NCI-H146 (cell line): ENCODE results near the gene PRKCH.
"Not testable (repeated sequence)": the region's sequence is repeated elsewhere in the genome, so short reads cannot be mapped to it uniquely, and the experiment has no call there.

Experiments
- DNase-seq: peaks from one replicate; lab custom pipeline; 2025; lab: John Stamatoyannopoulos, UW

The PRKCH gene

GRCh38 chr14:61515436-61516117 lies 194.2 kb downstream of the PRKCH start:
- no peak for DNase-seq

GRCh38 chr14:61516118-61516743 lies 194.9 kb downstream of the PRKCH start:
- DNase-seq = no peak

GRCh38 chr14:61516964-61517653 lies 195.7 kb downstream of the PRKCH start:
- DNase-seq = no peak

GRCh38 chr14:61517911-61518384 lies 196.6 kb downstream of the PRKCH start:
- no peak for DNase-seq

- DNase-seq = no peak
These were observed 197.0 kb downstream of the PRKCH start for GRCh38 chr14:61518403-61518802.

- no peak for DNase-seq
These were observed 197.7 kb downstream of the PRKCH start for GRCh38 chr14:61519106-61519505.

- no peak for DNase-seq
These were observed 198.4 kb downstream of the PRKCH start for GRCh38 chr14:61519735-61520134.

GRCh38 chr14:61520576-61520975 lies 199.2 kb downstream of the PRKCH start:
- DNase-seq = no peak

GRCh38 chr14:61521773-61522172 lies 200.4 kb downstream of the PRKCH start:
- DNase-seq = no peak

- no peak for DNase-seq
These were observed 202.4 kb downstream of the PRKCH start for GRCh38 chr14:61523751-61524150.

- peak; percentile 15 for DNase-seq
These were observed 202.9 kb downstream of the PRKCH start for GRCh38 chr14:61524211-61524806.

GRCh38 chr14:61524936-61525292 lies 203.5 kb downstream of the PRKCH start:
- no peak for DNase-seq

GRCh38 chr14:61525293-61526011 lies 204.1 kb downstream of the PRKCH start:
- DNase-seq = no peak

GRCh38 chr14:61526405-61527312 lies 205.3 kb downstream of the PRKCH start:
- DNase-seq = no peak

GRCh38 chr14:61527325-61528100 lies 206.1 kb downstream of the PRKCH start:
- DNase-seq = no peak

- no peak for DNase-seq
These were observed 207.2 kb downstream of the PRKCH start for GRCh38 chr14:61528591-61529021.

- not testable (repeated sequence) for DNase-seq
These were observed 208.0 kb downstream of the PRKCH start for GRCh38 chr14:61529360-61529759.

- no peak for DNase-seq
These were observed 208.9 kb downstream of the PRKCH start for GRCh38 chr14:61530296-61530695.

- no peak for DNase-seq
These were observed 209.5 kb downstream of the PRKCH start for GRCh38 chr14:61530896-61531295.

- DNase-seq = no peak
These were observed 210.2 kb downstream of the PRKCH start for GRCh38 chr14:61531465-61532122.
